ENCODE results near the gene VTCN1.

VTCN1 gene

DNA sequence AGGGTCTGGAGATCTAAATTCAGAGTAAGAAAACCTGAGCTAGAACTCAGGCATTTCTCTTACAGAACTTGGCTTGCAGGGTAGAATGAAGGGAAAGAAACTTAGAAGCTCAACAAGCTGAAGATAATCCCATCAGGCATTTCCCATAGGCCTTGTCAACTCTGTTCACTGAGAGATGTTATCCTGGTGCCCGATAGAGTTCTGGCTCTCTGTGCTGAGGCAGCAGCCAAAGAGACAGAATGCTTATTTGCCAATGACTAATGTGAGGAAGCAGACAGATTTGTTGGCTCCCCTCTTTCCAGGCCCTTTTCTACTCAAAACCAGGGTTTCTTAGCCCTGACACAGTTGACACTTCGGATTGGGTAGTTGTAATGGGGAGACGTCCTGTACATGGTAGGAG is 66.9 kb downstream of the VTCN1 start:
- POLR2A ChIA-PET: no interaction called here
- CTCF ChIA-PET: interaction anchor here (4.7 kb wide), 1 partner anchor 15 kb away, joined by 18 read pairs; no protein-coding TSS in a partner anchor

DNA sequence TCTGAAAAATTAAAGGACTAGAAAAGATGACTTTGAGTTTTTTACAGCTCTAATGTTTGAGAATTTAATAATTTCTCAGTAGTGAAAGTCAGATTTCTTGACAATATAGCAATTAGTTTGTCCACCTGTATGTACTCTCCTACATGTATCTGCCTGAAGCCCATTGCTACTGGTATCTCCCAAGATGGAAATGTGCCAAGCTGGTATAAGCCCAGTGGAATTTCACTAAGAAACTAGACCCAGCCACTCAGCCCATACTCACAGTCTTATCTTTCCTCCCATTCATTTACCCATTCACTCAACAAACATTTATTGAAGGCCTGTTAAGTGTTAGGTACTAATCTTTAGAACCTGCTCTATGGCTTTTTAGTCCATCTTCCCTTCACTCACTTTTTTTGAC is 67.6 kb downstream of the VTCN1 start:
- H3K27ac ChIP-seq (ENCODE audit: extremely low read depth, low read depth, low read length): no peak overlapping the region
- no peak overlapping the region for H3K4me3 ChIP-seq (ENCODE audit: low read depth, low read length)
- ChIA-PET CTCF (interaction anchor here (0.8 kb wide), 1 partner anchor 14 kb away, joined by 3 read pairs; no protein-coding TSS in a partner anchor), POLR2A (no interaction called here)
- TF ChIP-seq PRDM10 (tag by site-specific recombination; IDR thresholded peaks at IDR 0.05) (peak; percentile 63), ZNF404 (tag by site-specific recombination; IDR thresholded peaks at IDR 0.05) (no peak)
- no peaks in the 10 kb centered on the region for H3K9me3 ChIP-seq (ENCODE audit: control insufficient read depth, insufficient read depth, low read depth, low read length)
- no peaks in the 10 kb centered on the region for H3K36me3 ChIP-seq (ENCODE audit: control insufficient read depth in 2 of 2, insufficient read depth in 1 of 2, low read length in 2 of 2)
- peaks cover 10% of the 10 kb centered on the region for H3K4me1 ChIP-seq (ENCODE audit: control insufficient read depth, insufficient read depth, low read length)

More for the DNA sequence above, 66.9 kb downstream of the VTCN1 start:
- Histone ChIP-seq H3K27ac (ENCODE audit: extremely low read depth, low read depth, low read length) (no peak overlapping the region), H3K36me3 (ENCODE audit: control insufficient read depth in 2 of 2, insufficient read depth in 1 of 2, low read length in 2 of 2) (no peaks in the 10 kb centered on the region), H3K4me1 (ENCODE audit: control insufficient read depth, insufficient read depth, low read length) (peaks cover 10% of the 10 kb centered on the region), H3K9me3 (ENCODE audit: control insufficient read depth, insufficient read depth, low read depth, low read length) (no peaks in the 10 kb centered on the region), H3K4me3 (ENCODE audit: low read depth, low read length) (no peak overlapping the region)
- no peak for TF ChIP-seq ZNF548 (tag by site-specific recombination; IDR thresholded peaks at IDR 0.05)
- TF ChIP-seq, protein P1, sequence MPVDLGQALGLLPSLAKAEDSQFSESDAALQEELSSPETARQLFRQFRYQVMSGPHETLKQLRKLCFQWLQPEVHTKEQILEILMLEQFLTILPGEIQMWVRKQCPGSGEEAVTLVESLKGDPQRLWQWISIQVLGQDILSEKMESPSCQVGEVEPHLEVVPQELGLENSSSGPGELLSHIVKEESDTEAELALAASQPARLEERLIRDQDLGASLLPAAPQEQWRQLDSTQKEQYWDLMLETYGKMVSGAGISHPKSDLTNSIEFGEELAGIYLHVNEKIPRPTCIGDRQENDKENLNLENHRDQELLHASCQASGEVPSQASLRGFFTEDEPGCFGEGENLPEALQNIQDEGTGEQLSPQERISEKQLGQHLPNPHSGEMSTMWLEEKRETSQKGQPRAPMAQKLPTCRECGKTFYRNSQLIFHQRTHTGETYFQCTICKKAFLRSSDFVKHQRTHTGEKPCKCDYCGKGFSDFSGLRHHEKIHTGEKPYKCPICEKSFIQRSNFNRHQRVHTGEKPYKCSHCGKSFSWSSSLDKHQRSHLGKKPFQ (tag by site-specific recombination; IDR thresholded peaks at IDR 0.05): no peak

DNA sequence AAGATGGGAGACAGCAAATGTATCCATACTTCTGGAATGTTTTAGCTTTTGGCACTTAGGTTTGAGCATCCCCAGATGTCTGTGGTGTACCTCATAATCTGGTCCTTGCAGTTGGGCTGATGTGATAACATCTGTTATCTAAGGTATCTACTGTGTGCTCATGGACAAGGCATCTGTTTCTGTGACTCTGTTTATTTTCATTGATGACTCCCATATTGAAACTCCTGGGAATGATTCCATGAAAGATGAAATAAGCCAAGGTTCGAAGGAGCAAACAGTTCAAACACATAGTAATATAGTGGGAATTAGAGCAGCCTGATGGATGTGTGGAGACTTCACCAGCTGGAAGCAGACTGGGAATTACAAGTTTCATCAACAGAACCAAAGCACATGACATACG is 68.5 kb downstream of the VTCN1 start:
- no peak overlapping the region for H3K4me3 ChIP-seq (ENCODE audit: low read depth, low read length)
- ChIA-PET POLR2A (no interaction called here), CTCF (interaction anchor here (0.8 kb wide), 1 partner anchor 13 kb away, joined by 3 read pairs; no protein-coding TSS in a partner anchor)
- H3K4me1 ChIP-seq (ENCODE audit: control insufficient read depth, insufficient read depth, low read length): peaks cover 7% of the 10 kb centered on the region
- TF ChIP-seq SCRT1 (tag by site-specific recombination; IDR thresholded peaks at IDR 0.05; ENCODE audit: borderline replicate concordance) (no peak), ZBTB21 (tag by site-specific recombination; IDR thresholded peaks at IDR 0.05) (no peak), ZNF175 (tag by site-specific recombination; IDR thresholded peaks at IDR 0.05) (no peak), PRDM10 (tag by site-specific recombination; IDR thresholded peaks at IDR 0.05) (no peak), SP2 (tag by site-specific recombination; IDR thresholded peaks at IDR 0.05) (no peak)
- TF ChIP-seq, protein P2, sequence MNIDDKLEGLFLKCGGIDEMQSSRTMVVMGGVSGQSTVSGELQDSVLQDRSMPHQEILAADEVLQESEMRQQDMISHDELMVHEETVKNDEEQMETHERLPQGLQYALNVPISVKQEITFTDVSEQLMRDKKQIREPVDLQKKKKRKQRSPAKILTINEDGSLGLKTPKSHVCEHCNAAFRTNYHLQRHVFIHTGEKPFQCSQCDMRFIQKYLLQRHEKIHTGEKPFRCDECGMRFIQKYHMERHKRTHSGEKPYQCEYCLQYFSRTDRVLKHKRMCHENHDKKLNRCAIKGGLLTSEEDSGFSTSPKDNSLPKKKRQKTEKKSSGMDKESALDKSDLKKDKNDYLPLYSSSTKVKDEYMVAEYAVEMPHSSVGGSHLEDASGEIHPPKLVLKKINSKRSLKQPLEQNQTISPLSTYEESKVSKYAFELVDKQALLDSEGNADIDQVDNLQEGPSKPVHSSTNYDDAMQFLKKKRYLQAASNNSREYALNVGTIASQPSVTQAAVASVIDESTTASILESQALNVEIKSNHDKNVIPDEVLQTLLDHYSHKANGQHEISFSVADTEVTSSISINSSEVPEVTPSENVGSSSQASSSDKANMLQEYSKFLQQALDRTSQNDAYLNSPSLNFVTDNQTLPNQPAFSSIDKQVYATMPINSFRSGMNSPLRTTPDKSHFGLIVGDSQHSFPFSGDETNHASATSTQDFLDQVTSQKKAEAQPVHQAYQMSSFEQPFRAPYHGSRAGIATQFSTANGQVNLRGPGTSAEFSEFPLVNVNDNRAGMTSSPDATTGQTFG (tag by site-specific recombination; IDR thresholded peaks at IDR 0.05; ENCODE audit: borderline replicate concordance): no peak
- no peaks in the 10 kb centered on the region for H3K36me3 ChIP-seq (ENCODE audit: control insufficient read depth in 2 of 2, insufficient read depth in 1 of 2, low read length in 2 of 2)
- H3K9me3 ChIP-seq (ENCODE audit: control insufficient read depth, insufficient read depth, low read depth, low read length): no peaks in the 10 kb centered on the region
- no peak overlapping the region for H3K27ac ChIP-seq (ENCODE audit: extremely low read depth, low read depth, low read length)
